ENCODE data around the gene ZNF436. TPM values are rescaled to one million over a fixed set of nuclear protein-coding genes. Genes with fewer than 3 reads are reported as not detected.
A peak's percentile ranks its signal among the peaks of the same experiment; 100 is the strongest.

The ZNF436 gene
- total and polyA plus RNA-seq, 2 of the 13 experiments (the other 11 are each of a cell fraction or from before 2014, with no cell fraction given): 4.3 to 9.9 TPM

DNA sequence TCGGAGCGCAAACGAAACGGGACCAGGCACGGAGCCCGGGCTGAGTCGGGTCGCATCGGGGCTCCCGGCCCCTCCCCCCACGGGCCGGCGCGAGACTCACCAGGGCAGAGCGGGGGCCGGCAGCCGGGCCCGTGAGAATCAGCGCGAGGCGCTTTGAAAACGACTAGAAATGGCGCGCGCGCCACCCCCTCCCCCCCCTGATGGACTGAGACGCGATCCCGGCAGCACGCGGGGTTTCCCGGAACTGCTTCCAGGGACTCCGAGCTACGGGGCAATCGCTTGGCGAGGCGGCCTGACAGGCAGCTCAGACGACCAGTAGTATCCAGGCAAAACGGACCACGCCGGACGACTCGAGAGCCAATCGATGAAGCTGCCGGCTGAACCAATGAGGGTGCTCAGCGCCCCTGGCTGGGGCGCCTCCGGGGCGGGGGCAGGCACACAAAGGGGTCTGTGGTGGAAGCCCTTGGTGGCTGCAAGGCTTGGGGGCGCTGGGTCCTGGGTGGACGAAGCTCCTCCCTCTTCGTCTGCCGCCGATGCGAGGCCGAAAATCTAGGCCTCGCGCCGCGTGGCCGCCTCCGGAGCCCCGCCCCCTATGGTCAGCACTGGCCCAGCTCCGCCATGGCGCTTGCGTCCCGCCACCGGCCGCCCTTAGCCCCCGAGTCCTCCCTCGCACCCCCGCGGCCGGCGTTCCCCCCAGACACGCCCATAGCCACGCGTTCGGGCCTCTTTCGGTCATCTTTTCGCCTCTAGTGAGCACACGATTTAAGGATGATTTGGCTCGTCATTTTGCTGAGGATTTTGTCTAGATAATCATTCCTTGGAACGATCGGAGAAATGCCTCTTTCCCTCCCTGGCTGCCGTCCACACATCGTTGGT lies 25.3 kb downstream of the ZNF436 start, which contains the start of gene HNRNPR (continued):
- TF ChIP-seq, protein P1, sequence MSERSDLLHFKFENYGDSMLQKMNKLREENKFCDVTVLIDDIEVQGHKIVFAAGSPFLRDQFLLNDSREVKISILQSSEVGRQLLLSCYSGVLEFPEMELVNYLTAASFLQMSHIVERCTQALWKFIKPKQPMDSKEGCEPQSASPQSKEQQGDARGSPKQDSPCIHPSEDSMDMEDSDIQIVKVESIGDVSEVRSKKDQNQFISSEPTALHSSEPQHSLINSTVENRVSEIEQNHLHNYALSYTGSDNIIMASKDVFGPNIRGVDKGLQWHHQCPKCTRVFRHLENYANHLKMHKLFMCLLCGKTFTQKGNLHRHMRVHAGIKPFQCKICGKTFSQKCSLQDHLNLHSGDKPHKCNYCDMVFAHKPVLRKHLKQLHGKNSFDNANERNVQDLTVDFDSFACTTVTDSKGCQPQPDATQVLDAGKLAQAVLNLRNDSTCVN (CRISPR knock-in tag; IDR thresholded peaks at IDR 0.05; ENCODE audit: borderline replicate concordance): no peak; the same call in 1 of the 2 replicates
- TF ChIP-seq ZNF788 (CRISPR knock-in tag; IDR thresholded peaks at IDR 0.05; ENCODE audit: borderline replicate concordance): peak; percentile 73; the same call in 1 of the 2 replicates
- TF ChIP-seq ZNF598 (CRISPR knock-in tag; IDR thresholded peaks at IDR 0.05; ENCODE audit: borderline replicate concordance): peak; percentile 71; the same call in 1 of the 2 replicates
- no peak for TF ChIP-seq FOXP1 (IDR thresholded peaks at IDR 0.05)
- no peak for TF ChIP-seq FOXP1 (CRISPR knock-in tag; IDR thresholded peaks at IDR 0.05)
- peak; percentile 80 for TF ChIP-seq CREM (IDR thresholded peaks at IDR 0.05)
- TF ChIP-seq CREM (CRISPR knock-in tag; IDR thresholded peaks at IDR 0.05): no peak
- no peak for TF ChIP-seq MBD4 (IDR thresholded peaks at IDR 0.05; ENCODE audit: borderline replicate concordance, low read length)
- peak; percentile 59; the same call in 1 of the 2 replicates for TF ChIP-seq IRX3 (CRISPR knock-in tag; IDR thresholded peaks at IDR 0.05; ENCODE audit: borderline replicate concordance, low read depth)
- TF ChIP-seq ZSCAN29 (CRISPR knock-in tag; conservative IDR thresholded peaks at IDR 0.05): 0 out of 2 replicates have a peak, but pooled peaks have one; percentile 39
- TF ChIP-seq, protein P2, sequence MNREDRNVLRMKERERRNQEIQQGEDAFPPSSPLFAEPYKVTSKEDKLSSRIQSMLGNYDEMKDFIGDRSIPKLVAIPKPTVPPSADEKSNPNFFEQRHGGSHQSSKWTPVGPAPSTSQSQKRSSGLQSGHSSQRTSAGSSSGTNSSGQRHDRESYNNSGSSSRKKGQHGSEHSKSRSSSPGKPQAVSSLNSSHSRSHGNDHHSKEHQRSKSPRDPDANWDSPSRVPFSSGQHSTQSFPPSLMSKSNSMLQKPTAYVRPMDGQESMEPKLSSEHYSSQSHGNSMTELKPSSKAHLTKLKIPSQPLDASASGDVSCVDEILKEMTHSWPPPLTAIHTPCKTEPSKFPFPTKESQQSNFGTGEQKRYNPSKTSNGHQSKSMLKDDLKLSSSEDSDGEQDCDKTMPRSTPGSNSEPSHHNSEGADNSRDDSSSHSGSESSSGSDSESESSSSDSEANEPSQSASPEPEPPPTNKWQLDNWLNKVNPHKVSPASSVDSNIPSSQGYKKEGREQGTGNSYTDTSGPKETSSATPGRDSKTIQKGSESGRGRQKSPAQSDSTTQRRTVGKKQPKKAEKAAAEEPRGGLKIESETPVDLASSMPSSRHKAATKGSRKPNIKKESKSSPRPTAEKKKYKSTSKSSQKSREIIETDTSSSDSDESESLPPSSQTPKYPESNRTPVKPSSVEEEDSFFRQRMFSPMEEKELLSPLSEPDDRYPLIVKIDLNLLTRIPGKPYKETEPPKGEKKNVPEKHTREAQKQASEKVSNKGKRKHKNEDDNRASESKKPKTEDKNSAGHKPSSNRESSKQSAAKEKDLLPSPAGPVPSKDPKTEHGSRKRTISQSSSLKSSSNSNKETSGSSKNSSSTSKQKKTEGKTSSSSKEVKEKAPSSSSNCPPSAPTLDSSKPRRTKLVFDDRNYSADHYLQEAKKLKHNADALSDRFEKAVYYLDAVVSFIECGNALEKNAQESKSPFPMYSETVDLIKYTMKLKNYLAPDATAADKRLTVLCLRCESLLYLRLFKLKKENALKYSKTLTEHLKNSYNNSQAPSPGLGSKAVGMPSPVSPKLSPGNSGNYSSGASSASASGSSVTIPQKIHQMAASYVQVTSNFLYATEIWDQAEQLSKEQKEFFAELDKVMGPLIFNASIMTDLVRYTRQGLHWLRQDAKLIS (CRISPR knock-in tag; IDR thresholded peaks at IDR 0.05): peak; percentile 29; the same call in 1 of the 2 replicates
- no peak for TF ChIP-seq ZNF24 (IDR thresholded peaks at IDR 0.05)
- TF ChIP-seq ZNF547 (CRISPR knock-in tag; IDR thresholded peaks at IDR 0.05): no peak
- TF ChIP-seq ZNF205 (CRISPR knock-in tag; IDR thresholded peaks at IDR 0.05): no peak; the same call in 1 of the 2 replicates
- TF ChIP-seq, protein P3, sequence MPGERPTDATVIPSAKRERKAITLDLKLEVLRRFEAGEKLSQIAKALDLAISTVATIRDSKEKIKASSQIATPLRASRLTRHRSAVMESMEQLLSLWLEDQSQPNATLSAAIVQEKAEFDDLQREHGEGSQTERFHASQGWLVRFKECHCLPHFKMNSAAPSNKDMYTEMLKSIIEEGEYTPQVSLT (CRISPR knock-in tag; IDR thresholded peaks at IDR 0.05; ENCODE audit: borderline replicate concordance, low read depth): no peak
- TF ChIP-seq, protein P4, sequence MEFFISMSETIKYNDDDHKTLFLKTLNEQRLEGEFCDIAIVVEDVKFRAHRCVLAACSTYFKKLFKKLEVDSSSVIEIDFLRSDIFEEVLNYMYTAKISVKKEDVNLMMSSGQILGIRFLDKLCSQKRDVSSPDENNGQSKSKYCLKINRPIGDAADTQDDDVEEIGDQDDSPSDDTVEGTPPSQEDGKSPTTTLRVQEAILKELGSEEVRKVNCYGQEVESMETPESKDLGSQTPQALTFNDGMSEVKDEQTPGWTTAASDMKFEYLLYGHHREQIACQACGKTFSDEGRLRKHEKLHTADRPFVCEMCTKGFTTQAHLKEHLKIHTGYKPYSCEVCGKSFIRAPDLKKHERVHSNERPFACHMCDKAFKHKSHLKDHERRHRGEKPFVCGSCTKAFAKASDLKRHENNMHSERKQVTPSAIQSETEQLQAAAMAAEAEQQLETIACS (CRISPR knock-in tag; IDR thresholded peaks at IDR 0.05): peak; percentile 68
- TF ChIP-seq, protein P5, sequence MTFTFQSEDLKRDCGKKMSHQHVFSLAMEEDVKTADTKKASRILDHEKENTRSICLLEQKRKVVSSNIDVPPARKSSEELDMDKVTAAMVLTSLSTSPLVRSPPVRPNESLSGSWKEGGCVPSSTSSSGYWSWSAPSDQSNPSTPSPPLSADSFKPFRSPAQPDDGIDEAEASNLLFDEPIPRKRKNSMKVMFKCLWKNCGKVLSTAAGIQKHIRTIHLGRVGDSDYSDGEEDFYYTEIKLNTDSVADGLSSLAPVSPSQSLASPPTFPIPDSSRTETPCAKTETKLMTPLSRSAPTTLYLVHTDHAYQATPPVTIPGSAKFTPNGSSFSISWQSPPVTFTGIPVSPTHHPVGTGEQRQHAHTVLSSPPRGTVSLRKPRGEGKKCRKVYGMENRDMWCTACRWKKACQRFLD (CRISPR knock-in tag; IDR thresholded peaks at IDR 0.05; ENCODE audit: borderline replicate concordance): no peak; the same call in 1 of the 2 replicates
- TF ChIP-seq TCF12 (IDR thresholded peaks at IDR 0.05): no peak
- TF ChIP-seq TCF12 (CRISPR knock-in tag; IDR thresholded peaks at IDR 0.05): peak; percentile 74; the same call in 1 of the 2 replicates
- 0 out of 2 replicates have a peak, but pooled peaks have one; percentile 56 for TF ChIP-seq ZNF232 (CRISPR knock-in tag; IDR thresholded peaks at IDR 0.05; ENCODE audit: borderline replicate concordance)

Data from HepG2 (cell line).